Stomach (tissue), 9 donors: ENCODE measurements around the gene PICK1. TPM values are rescaled to one million over a fixed set of nuclear protein-coding genes. Genes with fewer than 3 reads are reported as not detected.

Source experiments
- DNase-seq, 2 donors: peaks; one replicate each; pipeline versions ENCODE4 v3.0.0 to v3.0.0-alpha.2; 2013 to 2019
- H3K27ac ChIP-seq, 5 donors: fragments of 200-600 bp in 4 of 5; sonication (generic) in 4 of 5; one replicate each; pipeline ENCODE4 v1.5.1; 2013 to 2019; ENCODE audit warnings: mild to moderate bottlenecking in 1 of 5, moderate library complexity in 1 of 5
- H3K27me3 ChIP-seq, 3 donors: fragments of 200-600 bp; sonication (generic); one replicate each; pipeline ENCODE4 v1.5.1; 2017 to 2019; ENCODE audit warnings: mixed run types in 1 of 3
- H3K36me3 ChIP-seq, 4 donors: fragments of 200-600 bp; sonication (generic); 1 replicate in 3 of 4; 2 replicates in 1 of 4; pipeline ENCODE4 v1.5.1; 2016 to 2019
- H3K4me1 ChIP-seq, 4 donors: fragments of 200-600 bp; sonication (generic); one replicate each; pipeline ENCODE4 v1.5.1; 2016 to 2019
- H3K4me3 ChIP-seq, 4 donors: fragments of 200-600 bp; sonication (generic) in 3 of 4; one replicate each; pipeline ENCODE4 v1.5.1; 2016 to 2019; ENCODE audit warnings: mild to moderate bottlenecking in 1 of 4
- H3K9me3 ChIP-seq, 4 donors: fragments of 200-600 bp; sonication (generic); one replicate each; pipeline ENCODE4 v1.5.1; 2016 to 2019
- CTCF ChIP-seq, 7 experiments: fragments of 450-650 bp in 4 of 7; fragments of 200-600 bp in 3 of 7; sonication (generic) in 3 of 7; IDR thresholded peaks; one replicate each; pipeline ENCODE4 v1.5.1; 2016 to 2019; ENCODE audit warnings: antibody characterized with exemption in 7 of 7, control low read depth in 2 of 7, mild to moderate bottlenecking in 1 of 7
- EP300 ChIP-seq: sonication (generic); formaldehyde crosslinking; IDR thresholded peaks from one replicate; pipeline ENCODE4 v1.6.1; 2017; ENCODE audit warnings: antibody characterized with exemption
- POLR2A ChIP-seq, 4 donors: fragments of 450-650 bp; IDR thresholded peaks; one replicate each; pipeline ENCODE4 v1.6.1; 2016; ENCODE audit warnings: antibody characterized with exemption in 4 of 4, control low read depth in 2 of 4, mild to moderate bottlenecking in 1 of 4, moderate library complexity in 1 of 4
- POLR2AphosphoS5 ChIP-seq, 3 donors: sonication (generic); formaldehyde crosslinking; IDR thresholded peaks; one replicate each; pipeline ENCODE4 v1.6.1; 2016; ENCODE audit warnings: antibody characterized with exemption in 3 of 3
- WGBS, 5 donors: extraction: QIAGEN DNeasy Blood & Tissue Kit in 3 of 5; methylation state at CpG; one replicate each; pipeline versions ENCODE4 v1.1.5 to v1.1.7; 2013 to 2018; 5-methylcytosine and 5-hydroxymethylcytosine counted together
- intact Hi-C: fragments of 100-400 bp; cut with DNase I; formaldehyde crosslinking; loops from one replicate; pipeline ENCODE4 v1.15.1; 2023; ENCODE audit warnings: low total_unique reads
- polyA plus RNA-seq, 3 donors: library from polyadenylated mRNA; stranded (reverse); fragments of 200-250 nt; gene quantifications; one replicate each; pipeline ENCODE4 v1.2.3, GENCODE V29; 2013
- total RNA-seq, 5 donors: library from RNA; depleted of rRNA; stranded (reverse); fragments of >200 nt; gene quantifications; one replicate each; pipeline versions ENCODE4 v1.1.0 to v1.2.3, GENCODE V29; 2014 to 2016
- donor health status: healthy with polysubstance abuse.
- donor health status: Bipolar disorder and iron deficiency.
- donor health status: healthy.

Gene PICK1
- total and polyA plus RNA-seq, 8 donors = 20.7 to 44.3 (median 27.0) TPM

DNA sequence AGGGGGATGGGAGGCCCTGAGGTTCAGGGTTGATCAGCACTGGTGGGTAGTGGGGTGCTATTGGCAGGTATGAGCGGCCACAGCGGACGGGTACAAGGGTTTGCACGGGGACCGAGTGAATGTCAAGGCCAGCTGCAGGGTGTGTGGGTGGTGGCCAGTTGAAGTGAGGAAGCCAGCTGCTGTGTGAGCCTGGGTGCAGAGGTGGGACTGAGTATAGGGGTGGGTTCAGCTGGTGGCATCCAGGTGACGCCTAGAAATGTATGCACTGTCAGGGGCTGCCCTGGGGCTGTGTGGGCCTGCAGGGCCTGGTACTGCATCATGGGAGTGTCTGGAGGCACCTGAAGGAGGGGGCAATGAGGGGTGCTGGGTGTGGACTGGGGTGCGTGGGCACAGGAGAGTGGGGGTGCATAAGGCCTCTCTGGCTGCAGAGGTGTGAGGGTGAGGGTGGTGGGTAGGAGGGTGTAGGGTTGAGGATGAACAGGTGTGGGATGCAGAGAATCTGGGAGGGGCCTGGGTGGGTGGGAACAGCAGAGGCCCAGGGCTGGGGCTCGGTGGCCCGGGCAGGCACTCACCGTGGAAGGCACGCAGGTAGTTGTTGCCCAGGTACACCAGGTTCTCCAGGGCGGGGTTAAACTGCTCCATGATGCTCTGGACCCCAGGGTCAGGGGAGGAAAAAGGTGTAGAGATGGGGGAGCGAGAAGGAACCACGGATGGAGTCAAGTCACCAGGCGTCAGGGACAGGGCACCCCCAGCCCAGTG is 51.5 kb downstream of the PICK1 start:
- peaks cover 0 to 33% (median 2%) of the 10 kb centered on the region in 4 donors for H3K36me3 ChIP-seq
- WGBS, 5 donors = 76 to 84% (median 78%) methylated on average over 15 of the region's 15 CpGs
- intact Hi-C loops = no loop called here
- H3K27ac ChIP-seq = peak overlapping the region in 2 of 5 donors; percentile 53 to 57
- no peaks in the 10 kb centered on the region for H3K27me3 ChIP-seq
- no peak for DNase-seq
- peaks cover 9 to 49% (median 29%) of the 10 kb centered on the region in 4 donors for H3K4me1 ChIP-seq
- TF ChIP-seq EP300 = no peak
- no peak for TF ChIP-seq CTCF (IDR thresholded peaks at IDR 0.05)
- no peak for TF ChIP-seq POLR2AphosphoS5 (IDR thresholded peaks at IDR 0.05)
- TF ChIP-seq POLR2A (IDR thresholded peaks at IDR 0.05) = no peak
- H3K4me3 ChIP-seq = no peak overlapping the region
- no peaks in the 10 kb centered on the region for H3K9me3 ChIP-seq

- intact Hi-C loops = no loop called here
- Histone ChIP-seq H3K27ac (peak overlapping the region in 2 of 5 donors; percentile 2 to 13), H3K4me3 (no peak overlapping the region), H3K36me3 (peaks cover 0 to 33% (median 2%) of the 10 kb centered on the region in 4 donors), H3K4me1 (peaks cover 9 to 53% (median 32%) of the 10 kb centered on the region in 4 donors), H3K27me3 (no peaks in the 10 kb centered on the region), H3K9me3 (no peaks in the 10 kb centered on the region)
- 80 to 90% (median 86%) methylated on average over 10 to 22 of the region's 22 CpGs for WGBS, 5 donors
- peak in 1 of 2 donors; percentile 59 for DNase-seq
- TF ChIP-seq EP300 (no peak), POLR2A (IDR thresholded peaks at IDR 0.05) (no peak), CTCF (IDR thresholded peaks at IDR 0.05) (no peak), POLR2AphosphoS5 (IDR thresholded peaks at IDR 0.05) (no peak)
These were observed 52.3 kb downstream of the PICK1 start for GRCh38 chr22:38109371-38110001.

DNA sequence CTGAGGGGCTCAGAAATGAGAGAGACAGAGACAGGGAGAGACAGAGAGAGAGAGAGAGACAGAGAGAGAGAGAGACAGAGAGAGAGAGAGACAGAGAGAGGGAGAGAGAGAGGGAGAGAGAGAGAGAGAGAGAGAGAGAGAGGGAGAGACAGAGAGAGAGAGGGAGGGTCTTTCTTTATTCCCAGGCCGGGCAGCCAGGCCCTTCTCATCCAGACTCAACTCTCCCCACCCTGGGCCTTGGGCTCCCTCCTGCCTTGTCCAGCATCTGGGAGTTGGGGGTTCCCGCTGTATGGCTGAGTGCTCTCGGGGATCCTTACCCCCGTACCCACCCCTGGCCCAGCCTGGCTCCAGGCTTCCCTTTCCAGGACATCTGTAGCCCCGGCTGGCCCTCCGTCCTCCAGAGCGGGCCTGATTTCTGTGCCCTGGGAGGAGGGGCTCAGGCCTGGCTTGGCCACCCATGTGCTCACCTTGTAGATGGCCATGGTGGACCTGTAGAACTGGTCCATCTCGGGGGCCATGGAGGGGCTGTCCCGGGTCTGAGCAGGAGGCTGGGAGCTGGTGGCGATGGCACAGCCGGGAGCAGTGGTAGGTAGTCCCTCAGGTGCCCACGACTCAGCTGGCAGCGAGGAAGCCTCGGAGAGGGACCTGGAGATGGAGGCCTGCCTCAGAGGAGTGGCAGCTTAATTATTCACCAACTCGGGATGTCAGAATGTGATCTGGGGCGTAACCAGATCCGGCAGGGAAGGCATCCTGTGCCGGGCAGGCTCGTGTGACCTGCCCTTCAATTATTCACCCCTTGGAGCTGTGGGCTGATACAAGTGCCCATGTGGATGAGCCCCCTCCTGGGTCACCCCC is 53.0 kb downstream of the PICK1 start, which contains the start of gene BAIAP2L2:
TSS of gene BAIAP2L2 (minus strand) at position 677 of the 855 bp plus-strand sequence. CDS start at position 518, 159 bp downstream.
- H3K36me3 ChIP-seq = peaks cover 0 to 34% (median 4%) of the 10 kb centered on the region in 4 donors
- H3K9me3 ChIP-seq = no peaks in the 10 kb centered on the region
- peak within 1 kb of the TSS; percentile 28 to 83 (median 37) for H3K27ac ChIP-seq
- peak; percentile 60 to 86 for DNase-seq
- TF ChIP-seq POLR2AphosphoS5 (IDR thresholded peaks at IDR 0.05) = peak in 1 of 3 donors; percentile 3
- TF ChIP-seq POLR2A (IDR thresholded peaks at IDR 0.05) = no peak
- peak within 1 kb of the TSS in 3 of 4 donors; percentile 9 to 26 (median 19) for H3K4me3 ChIP-seq
- 35 to 69% (median 55%) methylated on average over 14 to 19 of the region's 19 CpGs for WGBS, 5 donors
- H3K4me1 ChIP-seq = peaks cover 9 to 57% (median 37%) of the 10 kb centered on the region in 4 donors
- intact Hi-C loops = no loop called here
- H3K27me3 ChIP-seq = no peaks in the 10 kb centered on the region

GRCh38 chr22:38110863-38111852 is 54.0 kb downstream of the PICK1 start:
- peak; percentile 68 to 82 for DNase-seq
- Histone ChIP-seq H3K36me3 (peaks cover 0 to 37% (median 9%) of the 10 kb centered on the region in 4 donors), H3K9me3 (no peaks in the 10 kb centered on the region), H3K4me1 (peaks cover 9 to 57% (median 37%) of the 10 kb centered on the region in 4 donors), H3K27me3 (no peaks in the 10 kb centered on the region), H3K27ac (peak overlapping the region; percentile 28 to 83 (median 37)), H3K4me3 (peak overlapping the region in 1 of 4 donors; percentile 9)
- TF ChIP-seq POLR2AphosphoS5 (IDR thresholded peaks at IDR 0.05) (no peak), CTCF (IDR thresholded peaks at IDR 0.05) (no peak), POLR2A (IDR thresholded peaks at IDR 0.05) (no peak), EP300 (no peak)
- intact Hi-C loops = no loop called here
- 35 to 65% (median 48%) methylated on average over 12 to 30 of the region's 30 CpGs for WGBS, 5 donors
